HG03039 (cell line): ENCODE data around the gene TRIP11.

ENCODE experiments used
- ATAC-seq: cut with Tn5 transposase; IDR thresholded peaks from one replicate; pipeline ENCODE4 v1.9.1; 2021; ENCODE audit warnings: mild to moderate bottlenecking, moderate library complexity; ENCODE audit not compliant: unreplicated experiment

TRIP11 gene

GRCh38 chr14:91961297-91962220 is 78.3 kb downstream of the TRIP11 start:
- no peak for ATAC-seq

DNA sequence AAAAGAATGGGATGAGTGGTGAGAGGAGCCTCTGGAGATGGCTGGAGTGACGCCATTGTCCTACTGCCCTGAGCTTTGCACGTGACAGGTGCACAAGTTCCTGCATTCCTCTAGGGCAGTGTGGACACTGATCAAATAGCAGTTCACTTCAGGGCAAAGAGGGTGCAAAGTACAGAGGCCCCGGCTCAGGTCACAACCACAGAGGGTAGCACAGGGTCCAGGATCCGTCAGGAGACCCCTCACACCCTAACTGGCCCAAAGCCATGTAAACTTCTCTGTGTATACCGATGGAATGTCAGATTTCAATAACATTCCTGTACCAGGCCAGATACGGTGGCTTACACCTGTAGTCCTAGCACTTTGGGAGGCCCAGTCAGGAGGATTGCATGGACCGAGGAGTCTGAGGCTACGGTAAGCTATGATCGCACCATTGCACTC is 82.0 kb downstream of the TRIP11 start:
- ATAC-seq: no peak

GRCh38 chr14:91956616-91957015 is 83.2 kb downstream of the TRIP11 start:
- no peak for ATAC-seq

- ATAC-seq: no peak
These were observed 84.7 kb downstream of the TRIP11 start for GRCh38 chr14:91955168-91955567.

DNA sequence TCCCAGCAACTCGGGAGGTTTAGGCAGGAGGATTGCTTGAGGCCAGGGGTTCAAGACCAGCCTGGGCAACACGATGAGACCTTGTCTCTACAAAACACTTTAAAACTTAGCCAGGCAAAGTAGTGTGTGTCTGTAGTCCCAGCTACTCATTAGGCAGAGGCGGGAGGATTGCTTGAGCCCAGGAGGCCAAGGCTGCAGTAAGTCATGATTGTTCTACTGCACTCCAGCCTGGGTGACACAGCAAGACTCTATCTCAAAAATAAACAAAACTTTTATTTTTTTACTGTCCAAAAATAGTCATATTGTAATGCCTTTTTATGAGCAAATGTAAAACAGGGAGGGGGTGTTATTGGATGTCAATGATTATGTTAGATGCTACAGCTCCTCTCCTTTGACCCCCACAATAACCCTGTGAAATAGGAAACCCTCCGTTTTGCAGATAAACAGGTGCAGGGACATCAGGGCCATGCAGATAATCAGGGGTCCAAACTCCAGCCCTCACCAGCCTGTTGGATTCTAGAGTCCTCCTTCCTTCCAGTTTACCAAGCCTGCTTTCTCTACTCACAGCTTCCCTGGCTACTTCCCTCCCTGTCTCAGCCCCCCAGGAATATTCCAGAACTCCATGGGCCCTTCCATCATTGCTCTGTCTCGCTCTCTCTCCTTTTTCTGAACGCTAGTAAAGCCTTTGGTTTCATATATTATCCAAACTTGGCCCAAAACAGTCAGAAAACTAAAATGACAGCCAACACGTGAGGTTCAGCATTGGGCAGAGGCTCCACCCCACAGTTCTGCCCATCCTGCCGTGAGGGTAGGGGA is 86.5 kb downstream of the TRIP11 start:
- no peak for ATAC-seq

DNA sequence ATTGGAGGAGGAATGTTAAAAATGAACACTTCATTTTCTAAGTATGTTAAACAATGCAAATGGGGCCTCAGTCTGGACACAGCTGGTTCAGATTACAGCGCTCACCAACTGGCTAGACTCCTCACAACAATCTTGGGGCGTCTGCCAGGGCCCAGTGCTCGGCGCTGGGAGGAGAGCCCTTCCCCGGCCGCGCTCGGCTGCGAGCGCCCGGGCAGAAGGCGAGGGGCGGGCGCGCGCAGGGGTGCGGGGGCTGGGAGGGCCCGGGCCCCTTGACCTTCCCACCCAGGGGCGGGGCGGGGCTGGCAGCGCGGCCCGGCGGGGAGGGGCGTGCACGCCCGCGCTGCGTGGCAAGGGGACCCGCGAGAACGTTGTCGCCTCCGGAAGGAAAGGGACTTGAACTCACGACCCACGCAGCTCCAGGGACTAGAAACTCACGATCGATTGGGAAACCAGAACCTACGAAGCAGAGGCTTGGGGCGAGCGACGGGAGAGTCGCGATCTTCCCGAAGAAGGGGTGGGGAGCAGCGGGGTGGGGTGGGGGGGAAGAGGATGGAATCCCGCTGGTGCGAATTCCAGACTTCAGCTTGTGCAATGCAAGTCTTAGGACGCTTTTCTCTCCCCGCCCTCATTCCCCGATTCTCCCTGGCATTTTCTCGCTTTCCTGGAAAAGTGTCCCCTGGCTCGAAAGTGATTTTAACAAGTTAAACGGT is 92.2 kb downstream of the TRIP11 start, which contains the start of gene FBLN5:
TSS of gene FBLN5 (minus strand) at position 220 of the 710 bp plus-strand sequence. CDS start 465 bp downstream, outside the sequence.
- no peak for ATAC-seq

DNA sequence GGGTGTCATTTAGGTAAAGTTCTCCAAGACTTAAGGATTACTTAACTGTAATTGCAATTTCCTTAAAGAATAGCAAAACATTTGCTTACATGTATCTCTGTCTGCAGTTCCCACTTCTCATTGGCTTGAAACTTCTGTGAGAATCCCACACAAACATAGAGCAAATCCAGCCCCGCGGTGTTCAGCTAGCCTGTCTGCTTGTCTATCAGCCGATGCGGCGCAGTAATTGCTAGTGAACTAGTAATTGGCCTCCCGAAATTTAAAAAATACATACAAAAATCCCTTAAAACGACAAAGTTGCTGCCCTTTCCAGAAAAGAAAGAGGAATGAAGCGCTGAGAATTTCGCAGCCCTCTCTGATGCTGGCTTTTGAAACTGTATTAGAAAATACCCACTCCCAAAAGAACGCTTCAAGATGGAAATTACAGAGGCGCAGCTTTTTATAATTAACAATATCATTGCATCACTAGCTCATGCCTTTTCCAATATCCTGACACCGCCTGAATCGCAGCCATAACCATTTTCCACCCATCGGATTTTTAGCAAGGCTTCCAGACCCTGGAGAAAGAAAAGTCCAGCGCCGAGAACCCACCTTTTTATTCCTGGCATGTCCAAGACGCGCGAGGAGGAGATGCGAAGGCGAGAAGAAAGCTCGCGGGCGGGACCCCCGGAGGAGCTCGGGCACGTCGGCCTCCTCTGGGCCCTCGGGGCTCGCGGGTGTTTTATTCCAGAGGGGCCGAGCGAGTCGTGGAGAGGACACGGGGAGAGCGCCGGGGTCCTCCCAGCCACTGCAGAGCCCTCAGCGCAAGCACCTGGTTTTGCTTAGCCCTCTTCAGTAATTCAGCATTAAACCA is 93.0 kb downstream of the TRIP11 start:
- no peak for ATAC-seq

- no peak for ATAC-seq
These were observed 93.9 kb downstream of the TRIP11 start for GRCh38 chr14:91945751-91946621.

- ATAC-seq: no peak
These were observed 96.9 kb downstream of the TRIP11 start for GRCh38 chr14:91942946-91943345.

DNA sequence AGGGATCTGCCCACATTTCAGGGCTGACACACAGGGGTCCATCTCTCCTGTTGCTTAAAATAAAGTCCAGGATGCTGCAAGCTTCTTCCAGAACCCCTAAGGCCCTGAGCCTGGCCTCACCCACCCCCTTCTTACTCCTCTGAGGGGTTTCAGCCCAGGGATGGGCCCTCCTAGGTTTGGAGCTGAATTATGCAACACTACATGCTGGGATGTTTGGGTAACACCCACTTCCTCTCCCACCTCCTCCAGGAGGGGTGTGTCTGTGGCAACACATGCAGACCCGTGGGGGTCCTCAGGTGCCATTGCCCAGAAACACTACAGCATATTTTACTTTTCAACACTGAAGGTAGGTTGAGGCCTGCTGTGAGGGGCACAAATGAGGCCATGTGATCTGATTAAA is 97.7 kb downstream of the TRIP11 start:
- no peak for ATAC-seq

GRCh38 chr14:91940209-91940608 is 99.7 kb downstream of the TRIP11 start:
- no peak for ATAC-seq

- no peak for ATAC-seq
These were observed 104.3 kb downstream of the TRIP11 start for GRCh38 chr14:91935586-91935985.

- no peak for ATAC-seq
These were observed 105.1 kb downstream of the TRIP11 start for GRCh38 chr14:91934554-91935285.

GRCh38 chr14:91931478-91932088 is 108.3 kb downstream of the TRIP11 start:
- ATAC-seq: no peak

DNA sequence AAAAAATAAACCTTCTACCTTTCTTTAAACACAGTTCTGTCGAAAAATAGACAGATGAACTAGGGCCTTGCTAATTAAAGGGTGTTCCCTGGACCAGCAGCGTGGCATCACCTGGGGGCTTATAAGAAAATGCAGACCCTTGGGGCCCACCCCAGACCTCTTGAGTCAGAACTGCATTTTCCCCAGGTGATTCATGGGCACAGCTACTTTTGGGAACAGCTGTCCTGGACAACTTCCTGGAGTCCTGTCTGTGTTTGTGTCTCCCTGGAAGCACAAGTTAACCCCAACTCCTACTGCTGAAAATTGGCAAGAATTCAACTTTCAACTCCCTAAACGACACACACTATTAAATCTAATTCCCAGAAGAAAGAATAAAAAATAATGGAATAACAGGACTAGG is 110.2 kb downstream of the TRIP11 start:
- ATAC-seq: no peak

DNA sequence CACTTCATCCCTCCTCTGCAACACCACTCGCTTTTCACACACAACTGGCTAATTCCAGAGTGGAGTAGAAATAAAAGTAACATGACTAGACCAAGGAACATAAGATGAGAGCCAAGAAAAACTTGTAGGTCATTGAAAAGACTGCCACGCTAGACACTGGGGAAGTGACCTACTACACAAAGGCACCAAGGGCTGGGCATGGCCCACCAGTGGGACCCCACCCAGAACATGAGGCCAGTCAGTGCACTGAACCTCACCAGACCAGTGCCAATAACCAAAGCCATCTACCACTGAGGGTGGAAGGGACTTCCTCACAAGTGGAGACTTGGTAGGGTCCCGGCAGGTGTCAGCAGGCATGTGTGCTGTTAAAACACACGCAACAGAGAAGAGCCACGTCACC is 112.1 kb downstream of the TRIP11 start:
- no peak for ATAC-seq

- no peak for ATAC-seq
These were observed 112.7 kb downstream of the TRIP11 start for GRCh38 chr14:91927191-91927590.
